ENCODE data around the gene GRB14. TPM values are rescaled to one million over a fixed set of nuclear protein-coding genes. Genes with fewer than 3 reads are reported as not detected.

Gene GRB14
- total RNA-seq, 1 experiment from 2014 or later = not detected

- ChIA-PET CTCF (no interaction called here), POLR2A (no interaction called here)
- Histone ChIP-seq H3K27me3 (ENCODE audit: control insufficient read depth, insufficient read depth, low read length) (peaks cover 22% of the 10 kb centered on the region), H3K4me3 (ENCODE audit: low read depth in 2 of 2, low read length in 2 of 2) (no peak overlapping the region), H3K27ac (ENCODE audit: low read length) (no peak overlapping the region), H3K4me1 (ENCODE audit: control insufficient read depth, insufficient read depth, low read length) (no peaks in the 10 kb centered on the region), H3K36me3 (ENCODE audit: control insufficient read depth, insufficient read depth, low read length) (no peaks in the 10 kb centered on the region), H3K9me3 (ENCODE audit: control insufficient read depth, insufficient read depth, low read depth, low read length) (no peaks in the 10 kb centered on the region)
- intact Hi-C loops (cut with micrococcal nuclease; ENCODE audit: unreplicated experiment) (no loop called here), in situ Hi-C loops (cut with HindIII; ENCODE audit: low pct_unique_long_range_greater_than_20kb, low sequenced_read_pairs) (no loop called here)
- DNase-seq (ENCODE audit: low read depth, low spot score) = no peak
- ATAC-seq = no peak
- TF ChIP-seq POLR2AphosphoS5 (IDR thresholded peaks at IDR 0.05; ENCODE audit: low read depth, low read length) (no peak), REST (IDR thresholded peaks at IDR 0.05; ENCODE audit: insufficient read depth in 1 of 2, low read depth in 2 of 2, low read length in 1 of 2) (no peak), SIN3A (IDR thresholded peaks at IDR 0.05; ENCODE audit: borderline replicate concordance, insufficient read depth, low read depth, low read length) (no peak)
- BruUV-seq (replicated peaks) = no TSS peak
Measured at GRCh38 chr2:164624316-164624715, 3.0 kb upstream of the GRB14 start.

GRCh38 chr2:164622338-164623106, 1.2 kb upstream of the GRB14 start:
- H3K27me3 ChIP-seq (ENCODE audit: control insufficient read depth, insufficient read depth, low read length) = peaks cover 28% of the 10 kb centered on the region
- BruUV-seq (replicated peaks) = no TSS peak
- H3K4me1 ChIP-seq (ENCODE audit: control insufficient read depth, insufficient read depth, low read length) = no peaks in the 10 kb centered on the region
- ATAC-seq (no peak), DNase-seq (ENCODE audit: low read depth, low spot score) (no peak)
- no peak overlapping the region for H3K4me3 ChIP-seq (ENCODE audit: low read depth in 2 of 2, low read length in 2 of 2)
- TF ChIP-seq CTCF (IDR thresholded peaks at IDR 0.05) = no peak
- TF ChIP-seq TCF7L2 (IDR thresholded peaks at IDR 0.05; ENCODE audit: low read depth, low read length) = no peak
- TF ChIP-seq POLR2AphosphoS5 (IDR thresholded peaks at IDR 0.05; ENCODE audit: low read depth, low read length) = no peak
- TF ChIP-seq REST (IDR thresholded peaks at IDR 0.05; ENCODE audit: insufficient read depth in 1 of 2, low read depth in 2 of 2, low read length in 1 of 2) = no peak
- no peak for TF ChIP-seq SIN3A (IDR thresholded peaks at IDR 0.05; ENCODE audit: borderline replicate concordance, insufficient read depth, low read depth, low read length)
- ChIA-PET POLR2A (no interaction called here), CTCF (interaction anchor here (0.8 kb wide), 1 partner anchor 22 kb away, joined by 3 read pairs; no protein-coding TSS in a partner anchor)
- no peaks in the 10 kb centered on the region for H3K36me3 ChIP-seq (ENCODE audit: control insufficient read depth, insufficient read depth, low read length)
- no peaks in the 10 kb centered on the region for H3K9me3 ChIP-seq (ENCODE audit: control insufficient read depth, insufficient read depth, low read depth, low read length)
- intact Hi-C loops (cut with micrococcal nuclease; ENCODE audit: unreplicated experiment) (no loop called here), in situ Hi-C loops (cut with HindIII; ENCODE audit: low pct_unique_long_range_greater_than_20kb, low sequenced_read_pairs) (no loop called here)
- no peak overlapping the region for H3K27ac ChIP-seq (ENCODE audit: low read length)

All from Panc1 (cell line).